ENCODE results near the gene PCNX2. TPM values are rescaled to one million over a fixed set of nuclear protein-coding genes. Genes with fewer than 3 reads are reported as not detected.

PCNX2 gene
- total and polyA plus RNA-seq, 8 donors: 5.5 to 25.9 (median 8.7) TPM

GRCh38 chr1:232992227-232992626 is 303.3 kb downstream of the PCNX2 start:
- DNase-seq (no peak), ATAC-seq (no peak), FAIRE-seq (no peak)
- no peaks in the 10 kb centered on the region for H3K9me3 ChIP-seq
- intact Hi-C loops (cut with DNase I): no loop called here
- WGBS, 2 donors: 85 to 86% methylated on average over 3 of the region's 3 CpGs
- TF ChIP-seq, protein P1, sequence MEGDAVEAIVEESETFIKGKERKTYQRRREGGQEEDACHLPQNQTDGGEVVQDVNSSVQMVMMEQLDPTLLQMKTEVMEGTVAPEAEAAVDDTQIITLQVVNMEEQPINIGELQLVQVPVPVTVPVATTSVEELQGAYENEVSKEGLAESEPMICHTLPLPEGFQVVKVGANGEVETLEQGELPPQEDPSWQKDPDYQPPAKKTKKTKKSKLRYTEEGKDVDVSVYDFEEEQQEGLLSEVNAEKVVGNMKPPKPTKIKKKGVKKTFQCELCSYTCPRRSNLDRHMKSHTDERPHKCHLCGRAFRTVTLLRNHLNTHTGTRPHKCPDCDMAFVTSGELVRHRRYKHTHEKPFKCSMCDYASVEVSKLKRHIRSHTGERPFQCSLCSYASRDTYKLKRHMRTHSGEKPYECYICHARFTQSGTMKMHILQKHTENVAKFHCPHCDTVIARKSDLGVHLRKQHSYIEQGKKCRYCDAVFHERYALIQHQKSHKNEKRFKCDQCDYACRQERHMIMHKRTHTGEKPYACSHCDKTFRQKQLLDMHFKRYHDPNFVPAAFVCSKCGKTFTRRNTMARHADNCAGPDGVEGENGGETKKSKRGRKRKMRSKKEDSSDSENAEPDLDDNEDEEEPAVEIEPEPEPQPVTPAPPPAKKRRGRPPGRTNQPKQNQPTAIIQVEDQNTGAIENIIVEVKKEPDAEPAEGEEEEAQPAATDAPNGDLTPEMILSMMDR (IDR thresholded peaks at IDR 0.05): no peak
- no peaks in the 10 kb centered on the region for H3K27me3 ChIP-seq
- no peak overlapping the region for H3K27ac ChIP-seq
- no peaks in the 10 kb centered on the region for H3K36me3 ChIP-seq
- no peak overlapping the region for H3K4me3 ChIP-seq
- H3K4me1 ChIP-seq: peaks cover 0 to 5% (median 0%) of the 10 kb centered on the region in 3 donors

- no peak overlapping the region for H3K4me3 ChIP-seq
- ATAC-seq (no peak), FAIRE-seq (no peak), DNase-seq (no peak)
- WGBS, 2 donors: 84 to 85% methylated on average over 7 of the region's 7 CpGs
- no peaks in the 10 kb centered on the region for H3K9me3 ChIP-seq
- H3K4me1 ChIP-seq: peaks cover 0 to under 1% (median 0%) of the 10 kb centered on the region in 3 donors
- intact Hi-C loops (cut with DNase I): no loop called here
- H3K36me3 ChIP-seq: no peaks in the 10 kb centered on the region
- no peak overlapping the region for H3K27ac ChIP-seq
- TF ChIP-seq, protein P1 (IDR thresholded peaks at IDR 0.05): no peak
- H3K27me3 ChIP-seq: no peaks in the 10 kb centered on the region
Observed at GRCh38 chr1:232991238-232991637, 304.3 kb downstream of the PCNX2 start.

- no peak for DNase-seq
- no peak for FAIRE-seq
- no peaks in the 10 kb centered on the region for H3K27me3 ChIP-seq
- H3K4me1 ChIP-seq: no peaks in the 10 kb centered on the region
- H3K9me3 ChIP-seq: no peaks in the 10 kb centered on the region
- no peak for ATAC-seq
- WGBS, 2 donors: 86 to 92% methylated on average over 20 of the region's 20 CpGs
- intact Hi-C loops (cut with DNase I): no loop called here
- TF ChIP-seq, protein P1 (IDR thresholded peaks at IDR 0.05): no peak
- H3K36me3 ChIP-seq: no peaks in the 10 kb centered on the region
- H3K27ac ChIP-seq: no peak overlapping the region
- H3K4me3 ChIP-seq: no peak overlapping the region
Observed at GRCh38 chr1:232990176-232991128, 305.1 kb downstream of the PCNX2 start.

DNA sequence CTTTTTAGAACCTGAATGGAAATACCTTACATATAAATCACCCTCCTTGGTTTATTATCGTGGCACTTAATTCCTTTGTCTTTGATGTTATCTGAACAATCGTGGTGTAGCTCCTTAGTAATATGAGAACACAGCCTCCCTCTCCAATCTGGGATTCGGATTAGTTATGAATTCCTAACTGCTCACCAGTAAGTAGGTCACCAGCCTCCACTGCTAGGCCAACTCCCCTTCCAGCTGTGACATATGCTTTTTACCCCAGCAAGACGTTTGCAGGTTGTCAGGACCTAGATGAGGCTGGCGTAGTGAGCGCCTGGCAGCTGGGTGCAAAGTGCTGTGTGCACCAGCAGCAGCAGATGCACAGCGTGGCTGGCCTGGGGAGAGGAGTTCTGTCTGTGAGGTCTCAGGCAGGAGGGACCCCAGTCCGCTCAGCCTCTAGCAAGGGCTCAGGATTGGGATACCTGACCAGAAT is 306.9 kb downstream of the PCNX2 start:
- Histone ChIP-seq H3K4me1 (no peaks in the 10 kb centered on the region), H3K9me3 (no peaks in the 10 kb centered on the region), H3K27ac (no peak overlapping the region), H3K36me3 (no peaks in the 10 kb centered on the region), H3K4me3 (no peak overlapping the region), H3K27me3 (no peaks in the 10 kb centered on the region)
- DNase-seq (no peak), FAIRE-seq (no peak), ATAC-seq (no peak)
- TF ChIP-seq, protein P1 (IDR thresholded peaks at IDR 0.05): no peak
- 69 to 71% methylated on average over 8 of the region's 8 CpGs for WGBS, 2 donors
- intact Hi-C loops (cut with DNase I): no loop called here

- Histone ChIP-seq H3K27me3 (no peaks in the 10 kb centered on the region), H3K4me1 (no peaks in the 10 kb centered on the region), H3K9me3 (no peaks in the 10 kb centered on the region), H3K27ac (no peak overlapping the region), H3K36me3 (no peaks in the 10 kb centered on the region), H3K4me3 (no peak overlapping the region)
- no peak for ATAC-seq
- no peak for DNase-seq
- TF ChIP-seq, protein P1 (IDR thresholded peaks at IDR 0.05): no peak
- WGBS, 2 donors: 83 to 86% methylated on average over 13 of the region's 13 CpGs
- no peak for FAIRE-seq
- intact Hi-C loops (cut with DNase I): no loop called here
Observed at GRCh38 chr1:232987774-232988140, 307.8 kb downstream of the PCNX2 start.
